Choroid plexus epithelial cell (primary cell): ENCODE measurements around the gene ERH.

Experiments
- DNase-seq: peaks from one replicate; pipeline ENCODE4 v3.0.0-alpha.2; 2010; ENCODE audit warnings: low read depth
- H3K4me3 ChIP-seq: 2 replicates; pipeline ENCODE4 v1.5.1; 2011; ENCODE audit warnings: low read depth, mild to moderate bottlenecking, control low read depth, low read length, moderate library complexity
- TF ChIP-seq, protein P1 (sequence below): conservative IDR thresholded peaks from 2 replicates; pipeline ENCODE4 v1.5.1; 2011; ENCODE audit warnings: low read depth, mild to moderate bottlenecking, control low read depth, inconsistent platforms, low read length, moderate library complexity

The ERH gene

GRCh38 chr14:69408331-69408960, 10.3 kb upstream of the ERH start:
- H3K4me3 ChIP-seq, result no peak overlapping the region
- no peak for DNase-seq
- TF ChIP-seq, protein P1, sequence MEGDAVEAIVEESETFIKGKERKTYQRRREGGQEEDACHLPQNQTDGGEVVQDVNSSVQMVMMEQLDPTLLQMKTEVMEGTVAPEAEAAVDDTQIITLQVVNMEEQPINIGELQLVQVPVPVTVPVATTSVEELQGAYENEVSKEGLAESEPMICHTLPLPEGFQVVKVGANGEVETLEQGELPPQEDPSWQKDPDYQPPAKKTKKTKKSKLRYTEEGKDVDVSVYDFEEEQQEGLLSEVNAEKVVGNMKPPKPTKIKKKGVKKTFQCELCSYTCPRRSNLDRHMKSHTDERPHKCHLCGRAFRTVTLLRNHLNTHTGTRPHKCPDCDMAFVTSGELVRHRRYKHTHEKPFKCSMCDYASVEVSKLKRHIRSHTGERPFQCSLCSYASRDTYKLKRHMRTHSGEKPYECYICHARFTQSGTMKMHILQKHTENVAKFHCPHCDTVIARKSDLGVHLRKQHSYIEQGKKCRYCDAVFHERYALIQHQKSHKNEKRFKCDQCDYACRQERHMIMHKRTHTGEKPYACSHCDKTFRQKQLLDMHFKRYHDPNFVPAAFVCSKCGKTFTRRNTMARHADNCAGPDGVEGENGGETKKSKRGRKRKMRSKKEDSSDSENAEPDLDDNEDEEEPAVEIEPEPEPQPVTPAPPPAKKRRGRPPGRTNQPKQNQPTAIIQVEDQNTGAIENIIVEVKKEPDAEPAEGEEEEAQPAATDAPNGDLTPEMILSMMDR, result no peak

DNA sequence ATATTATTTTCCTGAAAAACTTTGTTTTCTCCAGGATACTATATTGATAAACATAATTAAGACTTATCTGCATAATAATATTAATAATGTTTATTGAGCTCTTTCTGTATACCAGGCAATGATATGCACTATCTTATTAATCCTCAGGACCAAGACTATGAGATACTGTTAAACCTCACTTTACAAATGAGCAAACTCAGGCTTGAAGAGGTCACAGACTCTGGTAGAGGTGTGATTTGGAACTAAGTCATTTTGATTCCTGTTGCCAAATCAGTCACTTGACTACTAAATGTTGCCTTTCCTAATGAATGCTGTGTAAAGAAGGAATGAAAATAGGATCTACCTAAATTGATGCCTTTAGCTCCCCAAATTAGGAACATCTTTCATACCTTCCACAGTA, 7.7 kb upstream of the ERH start:
- H3K4me3 ChIP-seq, result no peak overlapping the region
- DNase-seq, result no peak
- TF ChIP-seq, protein P1, result no peak

- no peak for DNase-seq
These were observed 6.8 kb upstream of the ERH start for GRCh38 chr14:69404883-69405282.

DNA sequence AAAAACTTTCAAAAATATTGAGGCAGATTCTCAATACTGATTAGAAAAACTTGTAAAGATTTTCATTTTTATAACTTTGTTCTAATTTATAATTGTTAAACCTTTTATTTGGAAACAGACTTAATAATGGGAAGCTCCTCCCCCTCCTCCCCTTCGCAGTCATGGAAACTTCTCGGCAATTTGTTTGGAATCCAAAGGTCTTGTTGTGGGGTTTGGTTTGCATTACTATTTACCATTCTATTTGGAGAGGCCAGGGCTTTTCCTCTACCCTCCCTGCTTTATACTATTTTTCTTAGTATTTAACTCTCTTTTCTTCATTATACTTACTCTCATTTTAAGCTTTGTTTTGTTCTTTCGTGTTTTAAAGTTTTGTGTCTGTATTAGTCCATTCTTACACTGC, 6.4 kb upstream of the ERH start:
- DNase-seq, result no peak
- TF ChIP-seq, protein P1, result no peak
- no peak overlapping the region for H3K4me3 ChIP-seq

More at GRCh38 chr14:69404883-69405282, 6.8 kb upstream of the ERH start:
- TF ChIP-seq, protein P1, result no peak
- no peak overlapping the region for H3K4me3 ChIP-seq

GRCh38 chr14:69401841-69402240, 3.7 kb upstream of the ERH start:
- no peak overlapping the region for H3K4me3 ChIP-seq
- TF ChIP-seq, protein P1, result no peak
- DNase-seq, result no peak

DNA sequence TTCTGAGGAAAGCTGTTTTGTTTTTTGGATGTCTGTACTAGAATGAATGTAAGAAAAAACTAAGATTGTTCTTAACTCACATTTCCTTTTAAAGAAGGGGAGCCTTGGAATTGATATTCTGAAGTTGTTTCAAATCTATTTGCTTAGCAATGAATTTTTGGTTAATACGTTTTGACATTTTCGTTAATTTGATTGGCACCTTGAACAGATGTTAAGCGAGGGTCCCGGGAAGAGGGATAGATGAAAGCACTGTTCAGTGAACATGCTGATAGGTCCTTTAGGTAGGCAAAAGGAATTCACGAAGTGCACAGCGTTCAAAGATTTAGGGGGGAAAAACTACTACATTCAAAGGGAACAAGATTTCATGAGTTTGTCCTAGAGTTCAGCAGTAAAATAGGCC, 2.1 kb upstream of the ERH start:
- H3K4me3 ChIP-seq, result peak overlapping the region; percentile 77
- TF ChIP-seq, protein P1, result no peak
- no peak for DNase-seq

- DNase-seq, result no peak
- TF ChIP-seq, protein P1, result no peak
- peak overlapping the region; percentile 77 for H3K4me3 ChIP-seq
These were observed 1.7 kb upstream of the ERH start for GRCh38 chr14:69399750-69400149.
